HEK293 (cell line): ENCODE data around the gene SCAF11.

Experiments used
- CTCF ChIA-PET: fragments of 350-600 bp; formaldehyde crosslinking; extraction: SDS; loops from one replicate; lab custom pipeline; 2021; ENCODE audit warnings: antibody characterized with exemption; lab: Yijun Ruan, JAX
- POLR2A ChIA-PET: fragments of 300-600 bp; formaldehyde crosslinking; extraction: SDS; loops from one replicate; lab custom pipeline; 2020; ENCODE audit warnings: antibody characterized with exemption, inconsistent platforms; lab: Yijun Ruan, JAX
- H3K27ac ChIP-seq: fragments of 200-500 bp; sonication (Bioruptor generic); 2 replicates; pipeline ENCODE4 v1.5.1; 2014; ENCODE audit warnings: low read depth, low read length, control low read depth, inconsistent platforms; ENCODE audit errors: extremely low read depth
- H3K36me3 ChIP-seq, 2 experiments: fragments of 200-500 bp in 1 of 2; sonication (Bioruptor generic) in 1 of 2; 1 replicate in 1 of 2; 2 replicates in 1 of 2; pipeline ENCODE4 v1.5.1; 2014 to 2017; ENCODE audit warnings: inconsistent platforms in 2 of 2, low read length in 2 of 2; ENCODE audit not compliant: control insufficient read depth in 2 of 2, insufficient read depth in 1 of 2
- H3K4me1 ChIP-seq: fragments of 200-500 bp; sonication (Bioruptor generic); 2 replicates; pipeline ENCODE4 v1.5.1; 2014; ENCODE audit warnings: mild to moderate bottlenecking, low read length, inconsistent platforms; ENCODE audit not compliant: control insufficient read depth, insufficient read depth
- H3K4me3 ChIP-seq: 2 replicates; pipeline ENCODE4 v1.5.1; 2011; ENCODE audit warnings: low read depth, mild to moderate bottlenecking, control low read depth, low read length, moderate library complexity
- H3K9me3 ChIP-seq: fragments of 200-500 bp; sonication (Bioruptor generic); 2 replicates; pipeline ENCODE4 v1.5.1; 2014; ENCODE audit warnings: low read depth, low read length, inconsistent platforms; ENCODE audit not compliant: control insufficient read depth, insufficient read depth
- OVOL3 ChIP-seq: fragments of 450-650 bp; formaldehyde crosslinking; IDR thresholded peaks from 2 replicates; pipeline ENCODE4 v1.5.1; 2016; ENCODE audit warnings: missing biosample characterization, missing genetic modification characterization
- SP2 ChIP-seq: fragments of 450-650 bp; formaldehyde crosslinking; IDR thresholded peaks from 2 replicates; pipeline ENCODE4 v1.5.1; 2016; ENCODE audit warnings: missing biosample characterization, missing genetic modification characterization
- TCF7L2 ChIP-seq: IDR thresholded peaks from 2 replicates; pipeline ENCODE4 v1.6.1; 2011; ENCODE audit warnings: low read depth, mild to moderate bottlenecking, inconsistent platforms, low read length, moderate library complexity, borderline replicate concordance
- TRIM28 ChIP-seq: IDR thresholded peaks from 2 replicates; pipeline ENCODE4 v1.6.1; 2011; ENCODE audit warnings: low read length, control low read depth, borderline replicate concordance
- ZFP37 ChIP-seq: fragments of 450-650 bp; formaldehyde crosslinking; IDR thresholded peaks from 2 replicates; pipeline ENCODE4 v1.5.1; 2016; ENCODE audit warnings: missing biosample characterization, missing genetic modification characterization
- ZNF155 ChIP-seq: fragments of 450-650 bp; formaldehyde crosslinking; IDR thresholded peaks from 2 replicates; pipeline ENCODE4 v1.5.1; 2016; ENCODE audit warnings: missing biosample characterization, missing genetic modification characterization
- ZNF19 ChIP-seq: fragments of 450-650 bp; formaldehyde crosslinking; IDR thresholded peaks from 2 replicates; pipeline ENCODE4; 2016; ENCODE audit warnings: missing biosample characterization, missing genetic modification characterization, low read depth
- ZNF2 ChIP-seq: fragments of 450-650 bp; formaldehyde crosslinking; IDR thresholded peaks from 2 replicates; pipeline ENCODE4 v1.5.1; 2016; ENCODE audit warnings: missing biosample characterization, missing genetic modification characterization
- ZNF202 ChIP-seq: fragments of 450-650 bp; formaldehyde crosslinking; IDR thresholded peaks from 2 replicates; pipeline ENCODE4 v1.5.1; 2016; ENCODE audit warnings: missing biosample characterization, missing genetic modification characterization, borderline replicate concordance
- ZNF221 ChIP-seq: fragments of 450-650 bp; formaldehyde crosslinking; IDR thresholded peaks from 2 replicates; pipeline ENCODE4 v1.5.1; 2017; ENCODE audit warnings: missing biosample characterization, missing genetic modification characterization, borderline replicate concordance
- ZNF23 ChIP-seq: fragments of 450-650 bp; formaldehyde crosslinking; IDR thresholded peaks from 2 replicates; pipeline ENCODE4 v1.5.1; 2016; ENCODE audit warnings: missing biosample characterization, missing genetic modification characterization, borderline replicate concordance
- ZNF239 ChIP-seq: fragments of 450-650 bp; formaldehyde crosslinking; IDR thresholded peaks from 2 replicates; pipeline ENCODE4 v1.5.1; 2016; ENCODE audit warnings: missing biosample characterization, missing genetic modification characterization
- ZNF24 ChIP-seq: fragments of 450-650 bp; formaldehyde crosslinking; IDR thresholded peaks from 2 replicates; pipeline ENCODE4 v1.5.1; 2016; ENCODE audit warnings: missing biosample characterization, missing genetic modification characterization
- ZNF37A ChIP-seq: fragments of 450-650 bp; IDR thresholded peaks from 2 replicates; pipeline ENCODE4 v1.5.1; 2018; ENCODE audit warnings: missing biosample characterization, missing genetic modification characterization
- ZNF416 ChIP-seq: fragments of 450-650 bp; formaldehyde crosslinking; IDR thresholded peaks from 2 replicates; pipeline ENCODE4 v1.5.1; 2016; ENCODE audit warnings: missing biosample characterization, missing genetic modification characterization
- ZNF555 ChIP-seq: fragments of 450-650 bp; formaldehyde crosslinking; conservative IDR thresholded peaks from 2 replicates; pipeline ENCODE4 v1.5.1; 2017; ENCODE audit warnings: missing biosample characterization, mild to moderate bottlenecking, missing genetic modification characterization, inconsistent platforms
- ZNF558 ChIP-seq: fragments of 450-650 bp; formaldehyde crosslinking; IDR thresholded peaks from 2 replicates; pipeline ENCODE4 v1.5.1; 2016; ENCODE audit warnings: missing biosample characterization, missing genetic modification characterization
- ZNF664 ChIP-seq: fragments of 450-650 bp; formaldehyde crosslinking; IDR thresholded peaks from 2 replicates; pipeline ENCODE4 v1.5.1; 2016; ENCODE audit warnings: missing biosample characterization, missing genetic modification characterization
- ZNF776 ChIP-seq: fragments of 450-650 bp; formaldehyde crosslinking; IDR thresholded peaks from 2 replicates; pipeline ENCODE4 v1.5.0; 2017; ENCODE audit warnings: missing biosample characterization, missing genetic modification characterization, borderline replicate concordance
- ZNF830 ChIP-seq: fragments of 450-650 bp; IDR thresholded peaks from 2 replicates; pipeline ENCODE4 v1.5.0; 2018; ENCODE audit warnings: missing biosample characterization, missing genetic modification characterization, low read depth, mild to moderate bottlenecking, moderate library complexity
- ZXDB ChIP-seq: fragments of 450-650 bp; formaldehyde crosslinking; IDR thresholded peaks from 2 replicates; pipeline ENCODE4 v1.5.1; 2016; ENCODE audit warnings: missing biosample characterization, missing genetic modification characterization
- TF ChIP-seq, protein P1 (sequence below): fragments of 450-650 bp; formaldehyde crosslinking; IDR thresholded peaks from 2 replicates; pipeline ENCODE4 v1.5.1; 2016; ENCODE audit warnings: missing biosample characterization, missing genetic modification characterization
- TF ChIP-seq, protein P2 (sequence below): fragments of 450-650 bp; formaldehyde crosslinking; IDR thresholded peaks from 2 replicates; pipeline ENCODE4 v1.5.1; 2016; ENCODE audit warnings: missing biosample characterization, missing genetic modification characterization, low read depth
- TF ChIP-seq, protein P3 (sequence below): fragments of 450-650 bp; formaldehyde crosslinking; IDR thresholded peaks from 2 replicates; pipeline ENCODE4 v1.5.1; 2016; ENCODE audit warnings: missing biosample characterization, missing genetic modification characterization

Gene SCAF11

DNA sequence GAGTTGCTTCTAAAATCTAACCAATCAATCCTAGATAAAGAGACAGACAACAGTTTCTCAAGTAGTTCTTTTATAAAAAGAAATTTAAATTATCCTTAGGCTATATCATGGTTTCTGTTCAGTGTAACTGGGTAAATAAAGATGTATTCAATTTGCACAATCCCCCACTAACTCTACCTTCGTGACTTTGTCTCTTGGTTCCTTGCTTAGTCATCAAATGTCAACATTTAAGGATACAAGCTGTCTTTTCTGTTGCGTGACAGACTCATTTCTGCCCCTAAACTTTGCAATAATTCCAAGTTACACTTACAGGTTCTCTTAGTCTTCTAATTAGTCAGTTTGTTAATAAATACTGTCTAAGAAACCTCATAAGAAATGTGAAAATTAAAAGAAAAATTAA lies 50.6 kb downstream of the SCAF11 start:
- ChIA-PET POLR2A (no interaction called here), CTCF (no interaction called here)
- Histone ChIP-seq H3K36me3 (peaks cover 13 to 37% of the 10 kb centered on the region in 2 experiments), H3K9me3 (no peaks in the 10 kb centered on the region), H3K4me3 (no peak overlapping the region), H3K27ac (no peak overlapping the region), H3K4me1 (peaks cover 5% of the 10 kb centered on the region; the same call in 1 of the 2 replicates)
- TF ChIP-seq TCF7L2 (no peak), ZNF2 (no peak), ZNF37A (no peak), ZXDB (no peak)
- TF ChIP-seq, protein P1, sequence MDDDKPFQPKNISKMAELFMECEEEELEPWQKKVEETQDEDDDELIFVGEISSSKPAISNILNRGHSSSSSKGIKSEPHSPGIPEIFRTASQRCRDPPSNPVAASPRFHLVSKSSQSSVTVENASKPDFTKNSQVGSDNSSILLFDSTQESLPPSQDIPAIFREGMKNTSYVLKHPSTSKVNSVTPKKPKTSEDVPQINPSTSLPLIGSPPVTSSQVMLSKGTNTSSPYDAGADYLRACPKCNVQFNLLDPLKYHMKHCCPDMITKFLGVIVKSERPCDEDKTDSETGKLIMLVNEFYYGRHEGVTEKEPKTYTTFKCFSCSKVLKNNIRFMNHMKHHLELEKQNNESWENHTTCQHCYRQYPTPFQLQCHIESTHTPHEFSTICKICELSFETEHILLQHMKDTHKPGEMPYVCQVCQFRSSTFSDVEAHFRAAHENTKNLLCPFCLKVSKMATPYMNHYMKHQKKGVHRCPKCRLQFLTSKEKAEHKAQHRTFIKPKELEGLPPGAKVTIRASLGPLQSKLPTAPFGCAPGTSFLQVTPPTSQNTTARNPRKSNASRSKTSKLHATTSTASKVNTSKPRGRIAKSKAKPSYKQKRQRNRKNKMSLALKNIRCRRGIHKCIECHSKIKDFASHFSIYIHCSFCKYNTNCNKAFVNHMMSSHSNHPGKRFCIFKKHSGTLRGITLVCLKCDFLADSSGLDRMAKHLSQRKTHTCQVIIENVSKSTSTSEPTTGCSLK (tag by site-specific recombination): no peak

DNA sequence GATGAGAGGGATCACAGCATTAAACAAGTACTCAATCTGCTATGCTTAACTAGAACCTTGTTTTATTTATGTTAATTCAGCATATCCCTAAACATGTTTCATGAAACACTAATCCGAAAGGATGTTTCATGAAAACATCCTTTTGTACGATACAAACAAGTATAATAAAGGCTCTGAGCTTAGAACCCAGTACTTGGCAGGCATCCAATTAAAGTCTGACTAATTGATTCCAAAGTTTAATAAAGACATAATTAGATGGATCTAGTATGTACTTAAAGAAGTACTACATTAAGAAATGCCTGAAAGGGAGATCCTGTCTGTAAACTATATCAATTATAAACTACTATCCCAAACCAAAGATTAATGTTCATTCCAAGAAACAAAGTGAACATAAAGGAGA lies 51.8 kb downstream of the SCAF11 start:
- Histone ChIP-seq H3K4me3 (no peak overlapping the region), H3K9me3 (no peaks in the 10 kb centered on the region), H3K36me3 (peaks cover 13 to 32% of the 10 kb centered on the region in 2 experiments), H3K27ac (no peak overlapping the region), H3K4me1 (peaks cover 5% of the 10 kb centered on the region; the same call in 1 of the 2 replicates)
- CTCF ChIA-PET: no interaction called here
- TF ChIP-seq, protein P2, sequence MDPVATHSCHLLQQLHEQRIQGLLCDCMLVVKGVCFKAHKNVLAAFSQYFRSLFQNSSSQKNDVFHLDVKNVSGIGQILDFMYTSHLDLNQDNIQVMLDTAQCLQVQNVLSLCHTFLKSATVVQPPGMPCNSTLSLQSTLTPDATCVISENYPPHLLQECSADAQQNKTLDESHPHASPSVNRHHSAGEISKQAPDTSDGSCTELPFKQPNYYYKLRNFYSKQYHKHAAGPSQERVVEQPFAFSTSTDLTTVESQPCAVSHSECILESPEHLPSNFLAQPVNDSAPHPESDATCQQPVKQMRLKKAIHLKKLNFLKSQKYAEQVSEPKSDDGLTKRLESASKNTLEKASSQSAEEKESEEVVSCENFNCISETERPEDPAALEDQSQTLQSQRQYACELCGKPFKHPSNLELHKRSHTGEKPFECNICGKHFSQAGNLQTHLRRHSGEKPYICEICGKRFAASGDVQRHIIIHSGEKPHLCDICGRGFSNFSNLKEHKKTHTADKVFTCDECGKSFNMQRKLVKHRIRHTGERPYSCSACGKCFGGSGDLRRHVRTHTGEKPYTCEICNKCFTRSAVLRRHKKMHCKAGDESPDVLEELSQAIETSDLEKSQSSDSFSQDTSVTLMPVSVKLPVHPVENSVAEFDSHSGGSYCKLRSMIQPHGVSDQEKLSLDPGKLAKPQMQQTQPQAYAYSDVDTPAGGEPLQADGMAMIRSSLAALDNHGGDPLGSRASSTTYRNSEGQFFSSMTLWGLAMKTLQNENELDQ (tag by site-specific recombination): no peak
- POLR2A ChIA-PET: no interaction called here

DNA sequence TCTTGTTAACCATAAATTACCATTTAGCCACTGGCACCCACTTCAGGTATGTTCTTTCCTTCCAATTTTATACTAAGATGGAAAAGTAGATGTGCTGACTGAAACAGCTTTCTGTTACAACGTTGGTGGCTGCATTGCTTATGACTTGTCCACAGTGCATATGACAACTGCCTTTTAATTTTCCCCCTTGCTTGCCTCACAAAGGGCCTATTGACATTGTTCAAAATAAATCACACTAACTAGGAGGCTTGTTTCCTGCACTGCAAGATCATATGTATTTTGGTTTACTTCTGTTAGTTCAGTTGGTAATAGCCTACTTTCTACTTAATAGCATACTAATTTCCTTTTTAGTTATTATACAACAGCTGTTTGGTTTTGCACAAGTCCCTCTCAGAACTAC lies 55.4 kb downstream of the SCAF11 start:
- H3K4me1 ChIP-seq: peaks cover 5% of the 10 kb centered on the region; the same call in 1 of the 2 replicates
- H3K9me3 ChIP-seq: no peaks in the 10 kb centered on the region
- CTCF ChIA-PET: no interaction called here
- POLR2A ChIA-PET: no interaction called here
- no peak overlapping the region for H3K27ac ChIP-seq
- H3K36me3 ChIP-seq: peaks cover 13 to 21% of the 10 kb centered on the region in 2 experiments
- TF ChIP-seq ZNF23 (tag by site-specific recombination) (no peak), ZNF155 (tag by site-specific recombination) (no peak), ZNF555 (tag by site-specific recombination) (no peak), ZNF19 (tag by site-specific recombination) (no peak), ZNF221 (tag by site-specific recombination) (no peak), OVOL3 (tag by site-specific recombination) (no peak), TRIM28 (no peak)
- no peak overlapping the region for H3K4me3 ChIP-seq

DNA sequence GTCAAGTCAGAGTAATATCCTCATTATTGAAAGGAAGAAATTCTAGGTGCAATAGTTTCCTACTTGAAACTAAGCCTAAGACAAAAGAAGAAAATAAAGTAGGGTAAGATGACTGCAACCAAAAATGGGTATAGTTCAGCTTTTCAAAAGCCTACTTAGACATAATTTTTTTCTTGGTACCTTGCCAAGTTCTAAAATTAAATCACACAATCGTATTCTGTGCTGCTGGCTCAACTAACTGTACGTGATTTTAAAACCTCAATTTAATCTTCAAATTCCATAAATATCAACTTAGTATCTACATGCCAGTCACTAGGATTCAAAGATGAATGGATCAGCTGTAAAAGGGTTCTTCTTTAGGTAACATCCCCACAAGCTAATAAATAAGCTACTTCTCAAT lies 56.9 kb downstream of the SCAF11 start:
- ChIA-PET CTCF (interaction anchor here (1.2 kb wide), 1 partner anchor 25 kb away, joined by 3 read pairs; no protein-coding TSS in a partner anchor), POLR2A (no interaction called here)
- Histone ChIP-seq H3K4me1 (peaks cover 5% of the 10 kb centered on the region; the same call in 1 of the 2 replicates), H3K9me3 (no peaks in the 10 kb centered on the region), H3K36me3 (peaks cover 25 to 29% of the 10 kb centered on the region in 2 experiments), H3K4me3 (no peak overlapping the region), H3K27ac (no peak overlapping the region)
- no peak for TF ChIP-seq ZNF558 (tag by site-specific recombination)
- TF ChIP-seq ZNF239 (tag by site-specific recombination): no peak
- TF ChIP-seq ZNF830 (tag by site-specific recombination): no peak
- TF ChIP-seq ZNF776 (tag by site-specific recombination): no peak
- no peak for TF ChIP-seq SP2 (tag by site-specific recombination)
- TF ChIP-seq ZFP37 (tag by site-specific recombination): no peak
- TF ChIP-seq ZNF664: no peak
- TF ChIP-seq ZNF24 (tag by site-specific recombination): no peak
- no peak for TF ChIP-seq ZNF202 (tag by site-specific recombination)
- TF ChIP-seq, protein P3, sequence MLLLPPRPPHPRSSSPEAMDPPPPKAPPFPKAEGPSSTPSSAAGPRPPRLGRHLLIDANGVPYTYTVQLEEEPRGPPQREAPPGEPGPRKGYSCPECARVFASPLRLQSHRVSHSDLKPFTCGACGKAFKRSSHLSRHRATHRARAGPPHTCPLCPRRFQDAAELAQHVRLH (tag by site-specific recombination): no peak
- no peak for TF ChIP-seq ZNF416
